Measurements from ENCODE around the gene VEGFD.
"Not testable (repeated sequence)": the region's sequence is repeated elsewhere in the genome, so short reads cannot be mapped to it uniquely, and the experiment has no call there.

Gene VEGFD

DNA sequence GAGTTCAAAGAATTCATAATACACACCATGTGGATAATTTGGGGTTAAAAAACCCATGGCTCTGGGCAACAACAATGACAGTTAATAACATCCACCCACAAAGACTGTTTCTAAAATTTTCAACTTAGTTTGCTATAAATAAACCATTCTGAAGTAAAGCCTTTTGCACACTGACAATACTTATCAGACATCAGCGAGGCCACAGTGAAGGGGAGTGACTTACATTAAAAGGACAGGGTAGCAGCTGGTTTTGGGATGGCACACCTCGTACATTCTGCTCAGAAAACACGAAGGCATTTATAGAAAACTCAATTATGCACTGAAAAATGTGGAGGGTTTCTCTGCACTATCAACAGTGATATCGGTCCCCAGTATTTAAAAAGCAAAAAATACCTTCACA lies 63.9 kb downstream of the VEGFD start:
- no peaks in the 10 kb centered on the region for H3K36me3 ChIP-seq (ENCODE audit: control insufficient read depth, insufficient read depth, low read length)
- no peaks in the 10 kb centered on the region for H3K27me3 ChIP-seq (ENCODE audit: control insufficient read depth, insufficient read depth, low read length)
- H3K9ac ChIP-seq (ENCODE audit: low read length): no peak overlapping the region
- H3K27ac ChIP-seq (ENCODE audit: low read depth, low read length): no peak overlapping the region
- H3K4me1 ChIP-seq (ENCODE audit: control insufficient read depth, insufficient read depth, low read length): no peaks in the 10 kb centered on the region
- no peak overlapping the region for H3K4me3 ChIP-seq (ENCODE audit: low read length)

DNA sequence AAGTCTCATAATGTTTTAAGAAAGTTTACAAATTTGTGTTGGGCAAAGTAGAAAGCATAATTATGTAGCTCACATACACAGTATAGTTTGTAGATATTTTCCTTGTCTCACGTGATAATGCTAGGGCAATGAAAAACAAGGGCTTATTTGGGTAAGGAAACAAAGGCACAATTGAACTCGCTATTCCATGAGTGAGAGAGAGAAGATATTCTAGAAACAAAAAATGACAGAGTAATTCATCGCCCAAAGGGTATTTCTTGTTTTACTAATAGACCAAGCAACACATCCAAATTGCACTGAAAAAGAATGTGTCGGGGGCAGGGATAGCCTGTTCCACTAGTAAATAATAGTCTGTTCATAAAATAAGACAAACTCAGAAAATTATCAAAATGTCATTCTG lies 65.1 kb downstream of the VEGFD start:
- Histone ChIP-seq H3K27ac (ENCODE audit: low read depth, low read length) (no peak overlapping the region), H3K4me1 (ENCODE audit: control insufficient read depth, insufficient read depth, low read length) (no peaks in the 10 kb centered on the region), H3K4me3 (ENCODE audit: low read length) (no peak overlapping the region), H3K36me3 (ENCODE audit: control insufficient read depth, insufficient read depth, low read length) (no peaks in the 10 kb centered on the region), H3K9ac (ENCODE audit: low read length) (no peak overlapping the region), H3K27me3 (ENCODE audit: control insufficient read depth, insufficient read depth, low read length) (no peaks in the 10 kb centered on the region)

- Histone ChIP-seq H3K36me3 (ENCODE audit: control insufficient read depth, insufficient read depth, low read length) (no peaks in the 10 kb centered on the region), H3K4me3 (ENCODE audit: low read length) (no peak within 1 kb of the TSS), H3K27me3 (ENCODE audit: control insufficient read depth, insufficient read depth, low read length) (no peaks in the 10 kb centered on the region), H3K27ac (ENCODE audit: low read depth, low read length) (no peak within 1 kb of the TSS), H3K9ac (ENCODE audit: low read length) (no peak within 1 kb of the TSS), H3K4me1 (ENCODE audit: control insufficient read depth, insufficient read depth, low read length) (no peaks in the 10 kb centered on the region)
These were observed 68.7 kb downstream of the VEGFD start, which contains the start of gene ASB11 for GRCh38 chrX:15315509-15315908. Gene ASB11, minus strand, starts transcription at chrX:15315640. Its CDS starts 35 bp downstream, at chrX:15315605.

- no peak overlapping the region for H3K27ac ChIP-seq (ENCODE audit: low read depth, low read length)
- no peak overlapping the region for H3K9ac ChIP-seq (ENCODE audit: low read length)
- no peaks in the 10 kb centered on the region for H3K4me1 ChIP-seq (ENCODE audit: control insufficient read depth, insufficient read depth, low read length)
- H3K4me3 ChIP-seq (ENCODE audit: low read length): no peak overlapping the region
- no peaks in the 10 kb centered on the region for H3K36me3 ChIP-seq (ENCODE audit: control insufficient read depth, insufficient read depth, low read length)
- no peaks in the 10 kb centered on the region for H3K27me3 ChIP-seq (ENCODE audit: control insufficient read depth, insufficient read depth, low read length)
These were observed 69.7 kb downstream of the VEGFD start for GRCh38 chrX:15314472-15314871.

GRCh38 chrX:15311119-15311518 lies 73.1 kb downstream of the VEGFD start:
- no peaks in the 10 kb centered on the region for H3K27me3 ChIP-seq (ENCODE audit: control insufficient read depth, insufficient read depth, low read length)
- H3K4me3 ChIP-seq (ENCODE audit: low read length): no peak overlapping the region
- H3K9ac ChIP-seq (ENCODE audit: low read length): no peak overlapping the region
- H3K4me1 ChIP-seq (ENCODE audit: control insufficient read depth, insufficient read depth, low read length): no peaks in the 10 kb centered on the region
- no peaks in the 10 kb centered on the region for H3K36me3 ChIP-seq (ENCODE audit: control insufficient read depth, insufficient read depth, low read length)
- no peak overlapping the region for H3K27ac ChIP-seq (ENCODE audit: low read depth, low read length)

- H3K4me1 ChIP-seq (ENCODE audit: control insufficient read depth, insufficient read depth, low read length): no peaks in the 10 kb centered on the region
- no peak overlapping the region for H3K9ac ChIP-seq (ENCODE audit: low read length)
- no peaks in the 10 kb centered on the region for H3K27me3 ChIP-seq (ENCODE audit: control insufficient read depth, insufficient read depth, low read length)
- no peaks in the 10 kb centered on the region for H3K36me3 ChIP-seq (ENCODE audit: control insufficient read depth, insufficient read depth, low read length)
- no peak overlapping the region for H3K4me3 ChIP-seq (ENCODE audit: low read length)
- no peak overlapping the region for H3K27ac ChIP-seq (ENCODE audit: low read depth, low read length)
These were observed 74.1 kb downstream of the VEGFD start for GRCh38 chrX:15310117-15310516.

GRCh38 chrX:15305899-15306298 lies 78.3 kb downstream of the VEGFD start:
- H3K36me3 ChIP-seq (ENCODE audit: control insufficient read depth, insufficient read depth, low read length); H3K27me3 ChIP-seq (ENCODE audit: control insufficient read depth, insufficient read depth, low read length); H3K27ac ChIP-seq (ENCODE audit: low read depth, low read length); H3K9ac ChIP-seq (ENCODE audit: low read length); H3K4me3 ChIP-seq (ENCODE audit: low read length); H3K4me1 ChIP-seq (ENCODE audit: control insufficient read depth, insufficient read depth, low read length): not testable (repeated sequence)

GRCh38 chrX:15301924-15302323 lies 82.3 kb downstream of the VEGFD start:
- Histone ChIP-seq H3K27me3 (ENCODE audit: control insufficient read depth, insufficient read depth, low read length) (no peaks in the 10 kb centered on the region), H3K4me3 (ENCODE audit: low read length) (no peak overlapping the region), H3K27ac (ENCODE audit: low read depth, low read length) (no peak overlapping the region), H3K9ac (ENCODE audit: low read length) (no peak overlapping the region), H3K36me3 (ENCODE audit: control insufficient read depth, insufficient read depth, low read length) (no peaks in the 10 kb centered on the region), H3K4me1 (ENCODE audit: control insufficient read depth, insufficient read depth, low read length) (no peaks in the 10 kb centered on the region)

GRCh38 chrX:15299941-15300851 lies 84.0 kb downstream of the VEGFD start:
- Histone ChIP-seq H3K27ac (ENCODE audit: low read depth, low read length) (no peak overlapping the region), H3K4me1 (ENCODE audit: control insufficient read depth, insufficient read depth, low read length) (no peaks in the 10 kb centered on the region), H3K9ac (ENCODE audit: low read length) (no peak overlapping the region), H3K4me3 (ENCODE audit: low read length) (no peak overlapping the region), H3K36me3 (ENCODE audit: control insufficient read depth, insufficient read depth, low read length) (no peaks in the 10 kb centered on the region), H3K27me3 (ENCODE audit: control insufficient read depth, insufficient read depth, low read length) (no peaks in the 10 kb centered on the region)

DNA sequence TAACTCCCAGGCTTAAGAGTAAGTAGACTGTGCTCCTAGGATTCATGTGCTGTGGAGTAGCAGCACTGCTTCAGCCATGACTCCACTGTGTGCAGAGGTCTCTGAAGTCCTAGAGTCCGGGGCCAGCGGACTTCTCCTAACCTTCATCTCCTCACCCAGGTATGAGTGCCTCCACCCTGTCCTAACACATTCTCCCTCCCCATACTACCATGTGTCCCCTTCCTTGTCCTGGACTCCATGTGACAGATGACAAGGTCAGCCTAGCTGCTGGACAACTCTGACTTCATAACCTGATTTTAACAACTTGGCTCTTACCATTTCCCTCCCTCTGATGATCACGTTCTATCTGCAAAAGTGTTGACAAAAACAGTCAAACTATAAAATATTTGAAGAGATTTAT lies 85.4 kb downstream of the VEGFD start:
- H3K4me1 ChIP-seq (ENCODE audit: control insufficient read depth, insufficient read depth, low read length): no peaks in the 10 kb centered on the region
- no peaks in the 10 kb centered on the region for H3K27me3 ChIP-seq (ENCODE audit: control insufficient read depth, insufficient read depth, low read length)
- no peak overlapping the region for H3K4me3 ChIP-seq (ENCODE audit: low read length)
- H3K27ac ChIP-seq (ENCODE audit: low read depth, low read length): no peak overlapping the region
- no peak overlapping the region for H3K9ac ChIP-seq (ENCODE audit: low read length)
- H3K36me3 ChIP-seq (ENCODE audit: control insufficient read depth, insufficient read depth, low read length): no peaks in the 10 kb centered on the region

DNA sequence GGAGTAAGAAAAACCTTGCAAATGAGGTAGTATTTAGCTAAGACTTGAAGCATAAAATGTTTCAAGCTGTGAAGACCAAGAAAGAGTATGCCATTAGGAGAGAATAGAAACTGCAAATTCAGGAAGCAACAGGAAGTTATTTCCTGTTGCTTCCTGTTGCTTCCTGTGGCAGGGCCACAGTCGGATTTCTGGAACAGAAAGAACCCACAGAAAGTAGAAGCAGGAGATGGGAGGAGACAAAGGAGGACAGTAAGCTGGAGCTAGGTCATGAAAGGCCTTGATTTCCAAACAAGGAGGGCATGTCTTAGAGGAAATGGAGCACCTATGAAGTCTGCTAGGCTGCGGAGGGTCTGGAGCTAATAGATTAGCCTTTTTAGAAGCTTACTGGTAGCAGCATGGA lies 86.0 kb downstream of the VEGFD start:
- Histone ChIP-seq H3K27ac (ENCODE audit: low read depth, low read length) (no peak overlapping the region), H3K9ac (ENCODE audit: low read length) (no peak overlapping the region), H3K4me3 (ENCODE audit: low read length) (no peak overlapping the region), H3K27me3 (ENCODE audit: control insufficient read depth, insufficient read depth, low read length) (no peaks in the 10 kb centered on the region), H3K36me3 (ENCODE audit: control insufficient read depth, insufficient read depth, low read length) (no peaks in the 10 kb centered on the region), H3K4me1 (ENCODE audit: control insufficient read depth, insufficient read depth, low read length) (no peaks in the 10 kb centered on the region)

Data from rectal smooth muscle tissue (tissue), 1 donor.